ENCODE measurements around the gene ZNF326. TPM values are rescaled to one million over a fixed set of nuclear protein-coding genes. Genes with fewer than 3 reads are reported as not detected.

Gene ZNF326
- total RNA-seq, 4 donors from 2014 or later = 7.9 to 25.3 (median 18.8) TPM

DNA sequence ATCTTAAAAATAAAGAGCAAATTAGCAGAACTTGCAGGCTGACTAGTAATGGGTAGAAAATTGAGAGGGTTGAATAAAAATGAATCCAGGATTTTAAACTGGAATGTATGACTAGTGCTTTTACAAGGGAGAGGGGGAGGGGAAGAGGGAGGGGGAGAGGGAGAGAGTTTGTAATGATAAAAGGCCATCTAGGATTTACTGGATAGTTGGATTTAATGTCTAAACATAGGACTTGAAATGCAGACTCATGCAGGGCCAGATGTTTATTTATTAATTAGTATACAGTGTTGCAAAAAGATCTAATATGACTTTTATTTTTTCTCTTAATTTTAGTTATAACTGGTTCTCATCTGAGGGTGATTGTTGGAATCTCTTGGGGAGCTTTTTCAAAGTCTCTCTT, 4.3 kb downstream of the ZNF326 start:
- TF ChIP-seq POLR2A (IDR thresholded peaks at IDR 0.05) = no peak
- TF ChIP-seq, protein P1, sequence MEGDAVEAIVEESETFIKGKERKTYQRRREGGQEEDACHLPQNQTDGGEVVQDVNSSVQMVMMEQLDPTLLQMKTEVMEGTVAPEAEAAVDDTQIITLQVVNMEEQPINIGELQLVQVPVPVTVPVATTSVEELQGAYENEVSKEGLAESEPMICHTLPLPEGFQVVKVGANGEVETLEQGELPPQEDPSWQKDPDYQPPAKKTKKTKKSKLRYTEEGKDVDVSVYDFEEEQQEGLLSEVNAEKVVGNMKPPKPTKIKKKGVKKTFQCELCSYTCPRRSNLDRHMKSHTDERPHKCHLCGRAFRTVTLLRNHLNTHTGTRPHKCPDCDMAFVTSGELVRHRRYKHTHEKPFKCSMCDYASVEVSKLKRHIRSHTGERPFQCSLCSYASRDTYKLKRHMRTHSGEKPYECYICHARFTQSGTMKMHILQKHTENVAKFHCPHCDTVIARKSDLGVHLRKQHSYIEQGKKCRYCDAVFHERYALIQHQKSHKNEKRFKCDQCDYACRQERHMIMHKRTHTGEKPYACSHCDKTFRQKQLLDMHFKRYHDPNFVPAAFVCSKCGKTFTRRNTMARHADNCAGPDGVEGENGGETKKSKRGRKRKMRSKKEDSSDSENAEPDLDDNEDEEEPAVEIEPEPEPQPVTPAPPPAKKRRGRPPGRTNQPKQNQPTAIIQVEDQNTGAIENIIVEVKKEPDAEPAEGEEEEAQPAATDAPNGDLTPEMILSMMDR (IDR thresholded peaks at IDR 0.05) = no peak
- Histone ChIP-seq H3K4me3 (no peak overlapping the region), H3K9me3 (no peaks in the 10 kb centered on the region), H3K4me1 (peaks cover 9 to 89% (median 25%) of the 10 kb centered on the region in 3 donors), H3K36me3 (peaks cover 0 to 25% (median 0%) of the 10 kb centered on the region in 3 donors), H3K27me3 (no peaks in the 10 kb centered on the region), H3K27ac (no peak overlapping the region)
- intact Hi-C loops (cut with DNase I) = no loop called here
- DNase-seq = no peak

DNA sequence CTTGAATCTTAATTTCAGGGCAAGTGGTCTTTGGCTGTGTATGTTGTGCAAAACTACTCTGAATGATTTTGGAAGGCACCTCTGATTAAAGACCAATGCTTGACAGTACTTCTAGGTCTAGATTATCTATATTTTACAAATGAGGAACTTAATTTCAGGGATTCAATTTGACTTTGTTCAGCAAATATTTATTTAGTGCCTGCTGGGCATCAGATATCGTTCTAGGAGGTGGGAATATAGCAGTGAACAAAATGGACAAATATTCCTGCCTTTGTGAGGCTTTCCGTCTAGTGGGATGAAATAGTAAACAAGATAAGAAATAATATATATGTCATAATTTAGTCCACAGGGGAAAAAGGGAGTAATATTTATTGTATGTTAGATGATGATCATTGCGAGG, 4.7 kb downstream of the ZNF326 start:
- Histone ChIP-seq H3K27me3 (no peaks in the 10 kb centered on the region), H3K27ac (no peak overlapping the region), H3K36me3 (peaks cover 0 to 25% (median 0%) of the 10 kb centered on the region in 3 donors), H3K4me3 (no peak overlapping the region), H3K4me1 (peaks cover 9 to 89% (median 25%) of the 10 kb centered on the region in 3 donors), H3K9me3 (no peaks in the 10 kb centered on the region)
- TF ChIP-seq, protein P1 (IDR thresholded peaks at IDR 0.05) = no peak
- no peak for TF ChIP-seq POLR2A (IDR thresholded peaks at IDR 0.05)
- 83 to 95% methylated on average over 3 of the region's 3 CpGs for WGBS, 2 donors
- intact Hi-C loops (cut with DNase I) = no loop called here
- DNase-seq = no peak

DNA sequence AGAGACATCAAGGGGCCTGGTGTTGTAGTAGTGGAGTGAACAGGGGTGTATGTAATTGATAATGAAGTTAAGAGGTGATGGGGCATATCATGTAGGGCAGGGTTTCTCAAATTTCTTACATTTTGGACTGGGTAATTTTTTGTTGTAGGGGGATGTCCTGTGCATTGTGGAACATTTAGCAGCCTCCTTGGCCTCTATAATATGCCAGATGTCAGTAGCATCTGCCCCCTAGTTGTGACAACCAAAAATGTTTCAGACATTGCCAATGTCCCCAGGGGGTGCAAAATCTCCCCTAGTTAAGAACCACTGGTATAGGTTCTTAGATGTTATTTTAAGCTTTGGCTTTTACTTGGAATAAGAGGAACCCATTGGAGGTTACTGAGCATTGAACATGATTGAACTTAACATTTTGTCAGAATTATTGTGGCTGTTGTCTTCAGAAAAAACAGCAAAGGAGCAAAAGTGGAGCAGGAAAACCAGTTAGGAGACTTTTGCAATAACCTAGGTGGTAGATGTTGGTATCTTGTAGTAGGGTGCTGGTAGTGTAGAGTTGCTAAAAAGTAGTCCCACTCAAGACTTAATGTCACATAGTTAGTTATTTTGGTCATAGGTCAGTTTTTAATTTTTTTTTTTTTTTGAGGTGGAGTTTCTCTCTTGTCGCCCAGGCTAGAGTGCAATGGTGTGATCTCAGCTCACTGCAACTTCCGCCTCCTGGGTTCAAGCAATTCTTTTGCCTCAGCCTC, 6.2 kb downstream of the ZNF326 start:
- Histone ChIP-seq H3K27me3 (no peaks in the 10 kb centered on the region), H3K9me3 (no peaks in the 10 kb centered on the region), H3K4me1 (peaks cover 9 to 84% (median 25%) of the 10 kb centered on the region in 3 donors), H3K4me3 (no peak overlapping the region), H3K27ac (no peak overlapping the region), H3K36me3 (peaks cover 0 to 39% (median 0%) of the 10 kb centered on the region in 3 donors)
- DNase-seq = no peak
- TF ChIP-seq, protein P1 (IDR thresholded peaks at IDR 0.05) = no peak
- no peak for TF ChIP-seq POLR2A (IDR thresholded peaks at IDR 0.05)
- intact Hi-C loops (cut with DNase I) = no loop called here
- WGBS, 2 donors = 89 to 100% methylated on average over 2 of the region's 2 CpGs

DNA sequence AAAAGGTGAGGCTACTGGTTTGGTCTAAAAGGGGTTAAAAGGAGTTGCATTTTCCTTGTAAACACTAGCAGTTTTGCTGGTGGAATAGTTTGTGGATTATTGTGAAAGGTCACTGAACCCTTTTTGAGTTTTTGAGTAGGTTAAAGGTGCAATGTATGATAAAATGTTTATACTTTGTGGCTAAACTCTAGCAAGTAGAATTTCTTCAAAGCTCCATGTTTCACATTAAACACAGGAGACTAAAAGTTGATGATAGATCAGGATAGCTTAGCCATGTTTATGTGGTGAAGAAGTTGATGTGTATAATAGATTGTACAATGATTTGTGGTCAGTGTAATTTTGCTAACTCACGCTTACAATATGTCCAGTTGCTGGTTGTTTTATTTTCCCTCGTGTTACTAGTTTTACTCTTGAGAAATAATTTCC, 13.1 kb downstream of the ZNF326 start:
- Histone ChIP-seq H3K27me3 (no peaks in the 10 kb centered on the region), H3K9me3 (no peaks in the 10 kb centered on the region), H3K27ac (no peak overlapping the region), H3K36me3 (peaks cover 3 to 82% (median 11%) of the 10 kb centered on the region in 3 donors), H3K4me3 (no peak overlapping the region), H3K4me1 (peaks cover 0 to 25% (median 3%) of the 10 kb centered on the region in 3 donors)
- TF ChIP-seq, protein P1 (IDR thresholded peaks at IDR 0.05) = no peak
- TF ChIP-seq POLR2A (IDR thresholded peaks at IDR 0.05) = no peak
- WGBS, 2 donors = 79 to 86% methylated on average over 2 of the region's 2 CpGs
- intact Hi-C loops (cut with DNase I) = no loop called here
- DNase-seq = no peak

DNA sequence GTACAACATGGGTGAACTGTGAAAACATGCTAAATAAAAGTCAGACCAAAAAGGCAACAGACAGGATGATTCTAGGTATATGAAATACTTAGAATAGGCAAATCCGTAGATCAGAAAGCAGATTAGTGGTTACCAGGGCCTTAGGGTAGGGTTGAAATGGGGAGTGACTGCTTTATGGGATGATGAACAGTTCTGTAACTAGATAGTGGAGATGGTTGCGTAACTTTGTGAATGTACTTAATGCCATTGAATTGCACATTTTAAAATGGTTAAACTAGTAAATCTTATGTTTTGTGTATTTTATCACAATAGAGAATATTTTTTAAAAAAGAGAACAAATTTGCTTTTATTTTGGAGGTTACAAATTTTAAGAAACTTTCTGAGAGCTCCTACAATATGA, 17.4 kb downstream of the ZNF326 start:
- Histone ChIP-seq H3K27ac (no peak overlapping the region), H3K27me3 (no peaks in the 10 kb centered on the region), H3K4me3 (no peak overlapping the region), H3K9me3 (no peaks in the 10 kb centered on the region), H3K4me1 (peaks cover 0 to 8% (median 0%) of the 10 kb centered on the region in 3 donors), H3K36me3 (peaks cover 3 to 99% (median 27%) of the 10 kb centered on the region in 3 donors)
- intact Hi-C loops (cut with DNase I) = no loop called here
- TF ChIP-seq, protein P1 (IDR thresholded peaks at IDR 0.05) = no peak
- TF ChIP-seq POLR2A (IDR thresholded peaks at IDR 0.05) = no peak
- WGBS, 2 donors = 91% methylated on average over 2 of the region's 2 CpGs
- DNase-seq = no peak

Measured in esophagus squamous epithelium (tissue), 5 donors.